GM12875 (cell line): ENCODE measurements around the gene LKAAEAR1.
A peak's percentile ranks its signal among the peaks of the same experiment; 100 is the strongest.

ENCODE experiments used
- H3K4me3 ChIP-seq: one replicate; pipeline ENCODE4 v1.5.1; 2011; ENCODE audit warnings: low read depth, low read length, control low read depth
- CTCF ChIP-seq: IDR thresholded peaks from 2 replicates; pipeline ENCODE4 v1.5.1; 2011; ENCODE audit warnings: low read depth, mild to moderate bottlenecking, control low read depth, inconsistent platforms, low read length, moderate library complexity, borderline replicate concordance; ENCODE audit not compliant: insufficient read depth

LKAAEAR1 gene

GRCh38 chr20:64103871-64104666 lies 19.9 kb upstream of the LKAAEAR1 start:
- no peak for TF ChIP-seq CTCF
- no peak overlapping the region for H3K4me3 ChIP-seq

- TF ChIP-seq CTCF, result no peak
- H3K4me3 ChIP-seq, result no peak overlapping the region
These were observed 18.6 kb upstream of the LKAAEAR1 start for GRCh38 chr20:64102647-64103354.

- no peak overlapping the region for H3K4me3 ChIP-seq
- peak; percentile 86 for TF ChIP-seq CTCF
These were observed 17.8 kb upstream of the LKAAEAR1 start for GRCh38 chr20:64101731-64102621.

GRCh38 chr20:64100946-64101688 lies 16.9 kb upstream of the LKAAEAR1 start:
- no peak overlapping the region for H3K4me3 ChIP-seq
- no peak for TF ChIP-seq CTCF

GRCh38 chr20:64100566-64100888 lies 16.3 kb upstream of the LKAAEAR1 start:
- no peak for TF ChIP-seq CTCF
- H3K4me3 ChIP-seq, result no peak overlapping the region

- no peak for TF ChIP-seq CTCF
- no peak overlapping the region for H3K4me3 ChIP-seq
These were observed 15.8 kb upstream of the LKAAEAR1 start for GRCh38 chr20:64099880-64100565.
